Activated CD4-positive, alpha-beta memory T cell treated with anti-CD3 and anti-CD28 coated beads, Interleukin-2, amount 10 ng/mL, durations not matched to agents 7 days and 5 days (primary cell): Measurements from ENCODE around the gene FURIN. TPM values are rescaled to one million over a fixed set of nuclear protein-coding genes. Genes with fewer than 3 reads are reported as not detected.
A peak's percentile ranks its signal among the peaks of the same experiment; 100 is the strongest.

Experiments
- CTCF ChIA-PET: fragments of 350-600 bp; sonication (Branson Sonifier 250); formaldehyde crosslinking; loops from one replicate; lab custom pipeline; 2021; ENCODE audit warnings: antibody characterized with exemption, inconsistent platforms; lab: Charles Lee
- POLR2A ChIA-PET: fragments of 350-600 bp; sonication (Branson Sonifier 250); formaldehyde crosslinking; loops from one replicate; lab custom pipeline; 2021; ENCODE audit warnings: antibody characterized with exemption; lab: Charles Lee
- DNase-seq: peaks from one replicate; pipeline ENCODE4 v3.0.0-alpha.2; 2020
- H3K27ac Mint-ChIP-seq: one replicate; pipeline ENCODE4 v1.8.0; 2021; ENCODE audit warnings: mild to moderate bottlenecking, mixed read lengths
- H3K27me3 Mint-ChIP-seq: one replicate; pipeline ENCODE4 v1.8.0; 2021; ENCODE audit warnings: mixed read lengths
- H3K36me3 Mint-ChIP-seq: one replicate; pipeline ENCODE4 v1.8.0; 2021; ENCODE audit warnings: low read depth, mixed read lengths
- H3K4me1 Mint-ChIP-seq: one replicate; pipeline ENCODE4 v1.8.0; 2021; ENCODE audit warnings: mixed read lengths
- H3K4me3 Mint-ChIP-seq: one replicate; pipeline ENCODE4 v1.8.0; 2021; ENCODE audit warnings: mild to moderate bottlenecking, mixed read lengths
- H3K9me3 Mint-ChIP-seq: one replicate; pipeline ENCODE4 v1.8.0; 2021; ENCODE audit warnings: mixed read lengths
- total RNA-seq, 2 experiments: library from RNA; stranded (reverse); gene quantifications; one replicate each; pipeline ENCODE4 v1.2.3, GENCODE V29; 2021

FURIN gene
- total RNA-seq, 2 experiments from 2014 or later: 550 to 553 TPM

- ChIA-PET CTCF (interaction anchor here (1.1 to 6.7 kb wide), 11 partner anchors 12 to 302 kb away, joined by 3 to 210 read pairs (median 5); partner anchors contain the start of genes HDDC3, RCCD1 and UNC45A), POLR2A (interaction anchor here (0.7 to 7.1 kb wide), 10 partner anchors 9 to 184 kb away, joined by 3 to 211 read pairs (median 3); partner anchors contain the start of genes BLM, HDDC3, RCCD1 and UNC45A)
- Mint-ChIP-seq H3K27ac (peak overlapping the region; percentile 81), H3K36me3 (peaks cover 22% of the 10 kb centered on the region), H3K4me3 (peak overlapping the region; percentile 80), H3K27me3 (no peaks in the 10 kb centered on the region), H3K9me3 (no peaks in the 10 kb centered on the region), H3K4me1 (peaks cover 40% of the 10 kb centered on the region)
- DNase-seq: no peak
Observed at GRCh38 chr15:90901175-90902039, 33.0 kb downstream of the FURIN start.

GRCh38 chr15:90902040-90902839 lies 33.9 kb downstream of the FURIN start:
- H3K9me3 Mint-ChIP-seq: no peaks in the 10 kb centered on the region
- no peaks in the 10 kb centered on the region for H3K27me3 Mint-ChIP-seq

GRCh38 chr15:90902840-90903732 lies 34.7 kb downstream of the FURIN start, which contains the start of gene MAN2A2:
MAN2A2 (plus strand) TSS chr15:90903302; CDS start chr15:90904208, 906 bp downstream.
- H3K36me3 Mint-ChIP-seq: peaks cover 37% of the 10 kb centered on the region
- H3K4me1 Mint-ChIP-seq: peaks cover 40% of the 10 kb centered on the region
- H3K9me3 Mint-ChIP-seq: no peaks in the 10 kb centered on the region
- ChIA-PET POLR2A (interaction anchor here (0.5 to 7.1 kb wide), 37 partner anchors 9 to 669 kb away, joined by 3 to 211 read pairs (median 4); partner anchors contain the start of genes BLM, CIB1, GDPGP1 and HDDC3), CTCF (interaction anchor here (0.6 to 6.7 kb wide), 31 partner anchors 14 to 583 kb away, joined by 3 to 210 read pairs (median 3); partner anchors contain the start of genes BLM, HDDC3, RCCD1 and UNC45A)
- peak; percentile 76 for DNase-seq
- H3K4me3 Mint-ChIP-seq: peak within 1 kb of the TSS; percentile 80
- H3K27ac Mint-ChIP-seq: peak within 1 kb of the TSS; percentile 82
- H3K27me3 Mint-ChIP-seq: no peaks in the 10 kb centered on the region

More at GRCh38 chr15:90902040-90902839, 33.9 kb downstream of the FURIN start:
- DNase-seq: peak; percentile 77
- POLR2A ChIA-PET: interaction anchor here (0.5 to 7.1 kb wide), 35 partner anchors 8 to 527 kb away, joined by 3 to 211 read pairs (median 4); partner anchors contain the start of genes BLM, HDDC3, RCCD1 and UNC45A
- Mint-ChIP-seq H3K4me3 (peak overlapping the region; percentile 80), H3K27ac (peak overlapping the region; percentile 81), H3K4me1 (peaks cover 40% of the 10 kb centered on the region), H3K36me3 (peaks cover 29% of the 10 kb centered on the region)
- CTCF ChIA-PET: interaction anchor here (0.6 to 6.7 kb wide), 28 partner anchors 13 to 582 kb away, joined by 3 to 210 read pairs (median 3); partner anchors contain the start of genes HDDC3, RCCD1 and UNC45A

- Mint-ChIP-seq H3K4me1 (peaks cover 40% of the 10 kb centered on the region), H3K36me3 (peaks cover 42% of the 10 kb centered on the region), H3K4me3 (peak overlapping the region; percentile 78), H3K27me3 (no peaks in the 10 kb centered on the region), H3K9me3 (no peaks in the 10 kb centered on the region), H3K27ac (peak overlapping the region; percentile 82)
- CTCF ChIA-PET: interaction anchor here (0.6 to 6.7 kb wide), 15 partner anchors 15 to 516 kb away, joined by 3 to 210 read pairs (median 4); partner anchors contain the start of genes BLM, HDDC3, RCCD1 and UNC45A
- no peak for DNase-seq
- POLR2A ChIA-PET: interaction anchor here (0.6 to 7.1 kb wide), 28 partner anchors 8 to 670 kb away, joined by 3 to 211 read pairs (median 6); partner anchors contain the start of genes BLM, CIB1, GDPGP1 and HDDC3
Observed at GRCh38 chr15:90903733-90904536, 35.5 kb downstream of the FURIN start.

GRCh38 chr15:90904746-90905145 lies 36.4 kb downstream of the FURIN start:
- Mint-ChIP-seq H3K27ac (no peak overlapping the region), H3K27me3 (no peaks in the 10 kb centered on the region), H3K4me1 (peaks cover 40% of the 10 kb centered on the region), H3K9me3 (no peaks in the 10 kb centered on the region), H3K36me3 (peaks cover 42% of the 10 kb centered on the region), H3K4me3 (no peak overlapping the region)
- CTCF ChIA-PET: interaction anchor here (0.9 to 6.7 kb wide), 3 partner anchors 14 to 145 kb away, joined by 3 to 210 read pairs (median 3); partner anchors contain the start of genes HDDC3 and UNC45A
- POLR2A ChIA-PET: interaction anchor here (1.2 to 7.1 kb wide), 7 partner anchors 9 to 187 kb away, joined by 4 to 211 read pairs (median 17); partner anchors contain the start of genes HDDC3 and UNC45A
- DNase-seq: no peak

GRCh38 chr15:90905306-90906180 lies 37.2 kb downstream of the FURIN start:
- H3K9me3 Mint-ChIP-seq: no peaks in the 10 kb centered on the region
- H3K27me3 Mint-ChIP-seq: no peaks in the 10 kb centered on the region
- ChIA-PET POLR2A (interaction anchor here (1.5 to 7.1 kb wide), 4 partner anchors 8 to 32 kb away, joined by 5 to 211 read pairs (median 18); partner anchors contain the start of genes HDDC3 and UNC45A), CTCF (interaction anchor here (6.7 kb wide), 1 partner anchor 27 kb away, joined by 210 read pairs; the partner anchor contains the start of genes HDDC3 and UNC45A)
- H3K27ac Mint-ChIP-seq: no peak overlapping the region
- no peak overlapping the region for H3K4me3 Mint-ChIP-seq
- peaks cover 50% of the 10 kb centered on the region for H3K36me3 Mint-ChIP-seq
- H3K4me1 Mint-ChIP-seq: peaks cover 38% of the 10 kb centered on the region
- no peak for DNase-seq

- ChIA-PET POLR2A (interaction anchor here (1.2 to 7.1 kb wide), 2 partner anchors 17 to 26 kb away, joined by 3 to 211 read pairs; partner anchors contain the start of genes HDDC3 and UNC45A), CTCF (interaction anchor here (1.2 to 6.7 kb wide), 2 partner anchors 26 to 346 kb away, joined by 3 to 210 read pairs; partner anchors contain the start of genes HDDC3 and UNC45A)
- Mint-ChIP-seq H3K36me3 (peaks cover 57% of the 10 kb centered on the region), H3K27me3 (no peaks in the 10 kb centered on the region), H3K4me1 (peaks cover 34% of the 10 kb centered on the region), H3K4me3 (no peak overlapping the region), H3K27ac (no peak overlapping the region), H3K9me3 (no peaks in the 10 kb centered on the region)
- DNase-seq: no peak
Observed at GRCh38 chr15:90906181-90906849, 37.9 kb downstream of the FURIN start.

- H3K27ac Mint-ChIP-seq: no peak overlapping the region
- ChIA-PET POLR2A (interaction anchor here (1.2 kb wide), 1 partner anchor 17 kb away, joined by 3 read pairs; no protein-coding TSS in a partner anchor), CTCF (interaction anchor here (1.2 kb wide), 1 partner anchor 347 kb away, joined by 3 read pairs; no protein-coding TSS in a partner anchor)
- H3K9me3 Mint-ChIP-seq: no peaks in the 10 kb centered on the region
- DNase-seq: no peak
- H3K4me3 Mint-ChIP-seq: no peak overlapping the region
- peaks cover 26% of the 10 kb centered on the region for H3K4me1 Mint-ChIP-seq
- H3K36me3 Mint-ChIP-seq: peaks cover 59% of the 10 kb centered on the region
- no peaks in the 10 kb centered on the region for H3K27me3 Mint-ChIP-seq
Observed at GRCh38 chr15:90907051-90907660, 38.8 kb downstream of the FURIN start.

GRCh38 chr15:90907838-90908507 lies 39.6 kb downstream of the FURIN start:
- no peaks in the 10 kb centered on the region for H3K9me3 Mint-ChIP-seq
- peaks cover 25% of the 10 kb centered on the region for H3K4me1 Mint-ChIP-seq
- H3K27ac Mint-ChIP-seq: no peak overlapping the region
- ChIA-PET POLR2A (no interaction called here), CTCF (no interaction called here)
- DNase-seq: no peak
- peaks cover 65% of the 10 kb centered on the region for H3K36me3 Mint-ChIP-seq
- no peaks in the 10 kb centered on the region for H3K27me3 Mint-ChIP-seq
- no peak overlapping the region for H3K4me3 Mint-ChIP-seq
